Right forelimb (tissue), 1 donor: ENCODE measurements around the gene SLCO4A1.
"Not testable (repeated sequence)": the region's sequence is repeated elsewhere in the genome, so short reads cannot be mapped to it uniquely, and the experiment has no call there.

Source experiments
- DNase-seq: peaks from one replicate; pipeline ENCODE4 v3.0.0-alpha.2; 2018

SLCO4A1 gene

GRCh38 chr20:62666736-62667529, 24.6 kb downstream of the SLCO4A1 start:
- DNase-seq: no peak

GRCh38 chr20:62667530-62668440, 25.5 kb downstream of the SLCO4A1 start:
- no peak for DNase-seq

- peak; percentile 86 for DNase-seq
Measured at GRCh38 chr20:62668441-62669027, 26.2 kb downstream of the SLCO4A1 start.

- no peak for DNase-seq
Measured at GRCh38 chr20:62669249-62669648, 26.9 kb downstream of the SLCO4A1 start.

- DNase-seq: no peak
Measured at GRCh38 chr20:62670156-62670555, 27.9 kb downstream of the SLCO4A1 start.

GRCh38 chr20:62670998-62671397, 28.7 kb downstream of the SLCO4A1 start:
- no peak for DNase-seq

- DNase-seq: no peak
Measured at GRCh38 chr20:62671765-62672164, 29.5 kb downstream of the SLCO4A1 start.

GRCh38 chr20:62674370-62674769, 32.1 kb downstream of the SLCO4A1 start:
- DNase-seq: no peak

GRCh38 chr20:62675156-62675876, 33.0 kb downstream of the SLCO4A1 start:
- DNase-seq: no peak

- no peak for DNase-seq
Measured at GRCh38 chr20:62675877-62676260, 33.6 kb downstream of the SLCO4A1 start.

- DNase-seq: no peak
Measured at GRCh38 chr20:62676976-62677375, 34.7 kb downstream of the SLCO4A1 start.

GRCh38 chr20:62677678-62678077, 35.4 kb downstream of the SLCO4A1 start:
- no peak for DNase-seq

- no peak for DNase-seq
Measured at GRCh38 chr20:62678553-62678952, 36.2 kb downstream of the SLCO4A1 start.

GRCh38 chr20:62679978-62680589, 37.8 kb downstream of the SLCO4A1 start:
- DNase-seq: no peak

- no peak for DNase-seq
Measured at GRCh38 chr20:62682912-62683517, 40.7 kb downstream of the SLCO4A1 start.

- DNase-seq: not testable (repeated sequence)
Measured at GRCh38 chr20:62683660-62684322, 41.5 kb downstream of the SLCO4A1 start.

- no peak for DNase-seq
Measured at GRCh38 chr20:62684981-62685380, 42.7 kb downstream of the SLCO4A1 start.

GRCh38 chr20:62685781-62686555, 43.7 kb downstream of the SLCO4A1 start:
- DNase-seq: no peak

GRCh38 chr20:62686869-62687830, 44.8 kb downstream of the SLCO4A1 start:
- DNase-seq: no peak
